DMS79 (cell line): ENCODE measurements around the gene COL23A1.
"Not testable (repeated sequence)": the region's sequence is repeated elsewhere in the genome, so short reads cannot be mapped to it uniquely, and the experiment has no call there.

Source experiments
- DNase-seq: peaks from one replicate; lab custom pipeline; 2025; lab: John Stamatoyannopoulos, UW

The COL23A1 gene

GRCh38 chr5:178302321-178302720 is 287.9 kb downstream of the COL23A1 start:
- DNase-seq = not testable (repeated sequence)

GRCh38 chr5:178301641-178302040 is 288.6 kb downstream of the COL23A1 start:
- no peak for DNase-seq

- no peak for DNase-seq
Measured at GRCh38 chr5:178298283-178298807, 291.8 kb downstream of the COL23A1 start.

- DNase-seq = no peak
Measured at GRCh38 chr5:178297751-178298150, 292.4 kb downstream of the COL23A1 start.

DNA sequence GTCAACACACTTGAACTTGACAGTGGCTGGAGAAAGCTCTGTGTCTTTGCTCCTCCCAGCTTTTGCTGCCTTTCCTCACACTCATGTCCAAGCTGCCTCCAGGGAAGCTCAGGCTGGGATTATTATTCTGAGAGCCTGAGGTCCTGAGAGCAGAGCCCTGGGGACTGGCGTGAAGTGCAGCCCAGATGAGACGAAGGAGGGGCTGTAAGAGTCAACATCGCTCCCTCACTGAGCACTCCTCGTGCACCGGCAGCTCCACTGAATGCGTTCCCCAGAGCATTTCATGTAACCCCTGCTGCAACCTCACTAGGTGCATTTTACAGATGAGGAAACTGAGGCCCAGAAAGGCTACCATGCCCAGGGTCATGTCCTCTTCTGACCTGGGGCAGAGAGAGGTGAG is 294.1 kb downstream of the COL23A1 start:
- DNase-seq = no peak

- no peak for DNase-seq
Measured at GRCh38 chr5:178295589-178295988, 294.6 kb downstream of the COL23A1 start.

- no peak for DNase-seq
Measured at GRCh38 chr5:178293815-178294214, 296.4 kb downstream of the COL23A1 start.

DNA sequence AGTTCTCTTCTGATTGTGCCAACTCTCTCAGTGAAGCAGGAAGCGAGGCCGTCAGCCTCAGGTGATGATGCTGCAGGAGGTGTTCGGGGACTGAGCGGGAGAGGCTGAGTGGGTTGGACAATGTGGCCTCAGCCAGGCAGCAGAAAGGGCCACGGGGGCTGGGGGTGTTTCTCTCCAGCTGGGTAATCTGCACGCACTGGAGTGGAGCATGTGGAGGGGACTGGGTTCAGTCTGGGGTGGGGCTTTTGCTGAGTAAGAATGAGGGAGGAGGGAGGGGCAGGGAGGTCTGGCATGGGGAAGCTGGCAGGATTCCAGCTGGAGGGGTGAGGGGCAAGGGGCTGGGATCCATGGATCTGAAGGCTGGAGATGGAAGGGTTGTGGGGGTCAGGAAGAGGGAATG is 296.8 kb downstream of the COL23A1 start:
- DNase-seq = no peak

- DNase-seq = no peak
Measured at GRCh38 chr5:178292826-178293205, 297.4 kb downstream of the COL23A1 start.

DNA sequence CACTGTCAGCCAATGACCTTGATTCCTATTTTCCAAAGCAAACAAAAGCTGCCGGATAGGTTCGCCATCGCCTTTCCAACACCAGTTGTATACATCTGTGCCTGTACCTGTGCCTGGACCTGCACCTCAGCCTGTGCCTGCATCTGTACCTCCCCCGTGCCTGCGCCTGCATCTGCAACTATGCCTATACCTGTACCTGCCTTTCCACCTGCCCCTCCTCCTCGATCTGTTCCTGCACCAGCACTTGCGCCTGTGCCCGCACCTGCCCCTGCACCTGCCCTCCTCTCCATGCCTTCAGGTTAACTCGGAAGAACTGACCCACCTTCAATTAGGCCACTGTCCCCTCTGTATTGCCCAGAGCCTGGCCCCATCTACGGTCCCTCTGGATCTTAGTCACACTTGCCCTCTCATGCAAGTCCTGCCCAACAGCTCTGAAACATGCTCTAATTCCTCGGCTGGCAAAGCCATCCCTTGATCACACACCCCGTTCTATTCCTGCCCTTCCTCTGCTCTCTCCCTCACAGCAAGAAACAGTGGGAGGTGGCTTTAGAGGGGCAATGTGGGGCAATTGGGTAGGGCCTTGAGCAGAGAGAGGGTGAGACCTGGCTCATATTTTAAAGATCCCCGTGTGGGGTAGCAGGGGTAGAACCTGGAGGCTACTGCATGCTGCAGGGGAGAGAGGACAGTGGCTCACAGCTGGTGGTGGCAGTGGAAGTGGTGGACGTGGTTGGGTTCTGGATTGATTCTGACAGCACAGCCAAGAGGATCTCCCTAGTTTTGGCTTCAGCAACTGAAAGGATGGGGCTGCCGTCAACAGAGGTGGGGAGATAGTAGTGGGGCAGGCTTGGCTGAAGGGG is 298.0 kb downstream of the COL23A1 start:
- no peak for DNase-seq

GRCh38 chr5:178291161-178291561 is 299.0 kb downstream of the COL23A1 start:
- no peak for DNase-seq

DNA sequence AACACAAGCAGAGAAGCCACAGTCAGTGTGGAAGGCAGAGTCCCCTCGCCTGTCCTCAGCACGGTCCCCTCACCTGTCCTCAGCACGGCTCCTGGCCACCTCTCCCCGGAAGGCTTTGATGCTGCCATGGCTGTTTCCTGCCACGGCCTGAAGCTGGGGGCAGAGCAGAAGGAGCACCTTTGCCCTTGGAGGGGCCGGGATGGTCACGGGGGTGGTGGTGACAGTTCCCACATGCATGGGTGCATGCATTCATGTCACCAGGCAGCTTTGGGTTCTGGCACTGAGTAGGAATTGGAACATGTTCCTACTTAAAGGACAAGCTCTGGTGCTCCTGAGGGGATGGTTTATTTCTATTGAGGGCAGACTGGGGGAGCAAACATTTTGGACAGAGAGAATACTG is 299.8 kb downstream of the COL23A1 start:
- no peak for DNase-seq

DNA sequence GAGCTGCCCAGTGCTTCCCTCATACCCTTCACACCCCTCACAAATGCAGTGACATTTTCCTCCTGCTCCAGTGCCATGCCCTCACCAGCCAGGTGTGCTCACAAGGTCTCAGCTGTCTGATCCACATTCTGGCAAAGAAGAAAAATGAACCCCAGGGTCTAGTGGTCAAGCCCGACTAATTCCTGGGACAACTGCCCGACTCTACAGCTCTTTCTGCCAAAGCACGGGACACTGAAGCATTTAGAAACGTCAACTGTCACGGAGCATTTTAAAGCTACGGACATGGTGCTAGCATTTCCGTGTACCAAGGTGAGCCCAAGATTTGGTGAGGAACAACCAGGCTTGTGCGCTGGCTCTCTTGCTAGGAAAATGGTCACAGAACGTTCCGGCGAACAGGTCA is 300.8 kb downstream of the COL23A1 start:
- DNase-seq = no peak

DNA sequence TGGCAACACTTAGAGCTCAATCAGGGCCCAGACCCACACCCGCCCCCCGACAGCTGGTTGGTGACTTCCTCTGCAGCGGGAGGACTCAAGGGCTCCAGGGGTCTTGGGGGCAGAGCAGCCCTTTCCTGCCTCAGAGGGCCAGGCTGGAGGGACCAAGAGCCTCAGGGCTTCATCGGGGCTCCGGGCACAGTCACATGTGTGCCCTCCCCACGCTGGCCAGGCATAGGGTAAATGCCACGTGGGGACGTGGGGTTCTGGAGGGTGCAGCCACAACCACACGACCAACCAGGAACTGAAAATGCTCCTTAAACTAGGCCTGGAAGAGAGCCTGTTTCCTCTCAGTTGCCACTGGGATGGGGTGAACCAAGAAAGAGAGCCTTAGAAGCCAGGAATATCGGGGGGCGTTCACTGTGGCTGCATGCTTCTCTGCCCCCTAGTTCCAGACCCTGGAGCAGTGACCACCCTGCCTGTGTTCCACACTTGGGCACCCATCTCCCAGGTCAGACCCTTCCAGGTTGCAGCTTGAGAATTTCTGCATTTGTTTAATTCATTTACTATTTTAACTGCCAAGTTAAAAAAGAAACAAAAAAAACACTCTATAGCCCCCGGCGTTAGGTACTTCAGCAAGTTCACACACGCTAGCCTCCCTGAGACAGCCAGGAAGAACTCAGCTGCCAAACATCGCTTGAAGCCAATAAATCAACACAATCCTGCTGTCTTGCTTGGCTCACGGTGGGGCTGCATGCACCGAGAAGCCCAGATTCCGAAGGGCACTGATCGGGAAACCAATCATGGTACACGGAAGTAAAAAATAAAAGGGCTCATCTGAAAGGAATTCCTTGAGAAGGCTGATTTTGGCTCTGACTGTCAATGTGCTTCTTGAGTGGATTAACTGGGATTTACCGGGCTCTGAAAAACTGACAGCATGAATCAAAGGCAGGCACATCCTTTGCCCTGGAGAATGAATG is 301.5 kb downstream of the COL23A1 start:
- DNase-seq = peak; percentile 63

DNA sequence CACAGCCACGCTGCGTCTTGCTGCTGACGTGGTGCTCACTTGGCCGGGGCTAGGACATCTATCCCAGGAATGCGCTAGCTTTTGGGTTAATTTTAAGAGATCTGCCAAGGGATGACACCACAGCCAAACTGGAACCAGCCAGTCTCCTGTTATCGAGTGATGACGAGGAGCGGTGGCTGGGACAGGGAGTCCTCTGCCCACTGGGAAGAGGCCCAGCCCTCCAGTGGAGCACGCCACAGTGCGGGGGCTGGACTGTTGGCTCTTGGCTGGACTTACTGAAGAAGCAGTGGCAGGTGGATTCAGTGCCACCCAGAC is 302.4 kb downstream of the COL23A1 start:
- no peak for DNase-seq

GRCh38 chr5:178287091-178287790 is 303.0 kb downstream of the COL23A1 start:
- DNase-seq = no peak

- DNase-seq = no peak
Measured at GRCh38 chr5:178286226-178287090, 303.7 kb downstream of the COL23A1 start.

DNA sequence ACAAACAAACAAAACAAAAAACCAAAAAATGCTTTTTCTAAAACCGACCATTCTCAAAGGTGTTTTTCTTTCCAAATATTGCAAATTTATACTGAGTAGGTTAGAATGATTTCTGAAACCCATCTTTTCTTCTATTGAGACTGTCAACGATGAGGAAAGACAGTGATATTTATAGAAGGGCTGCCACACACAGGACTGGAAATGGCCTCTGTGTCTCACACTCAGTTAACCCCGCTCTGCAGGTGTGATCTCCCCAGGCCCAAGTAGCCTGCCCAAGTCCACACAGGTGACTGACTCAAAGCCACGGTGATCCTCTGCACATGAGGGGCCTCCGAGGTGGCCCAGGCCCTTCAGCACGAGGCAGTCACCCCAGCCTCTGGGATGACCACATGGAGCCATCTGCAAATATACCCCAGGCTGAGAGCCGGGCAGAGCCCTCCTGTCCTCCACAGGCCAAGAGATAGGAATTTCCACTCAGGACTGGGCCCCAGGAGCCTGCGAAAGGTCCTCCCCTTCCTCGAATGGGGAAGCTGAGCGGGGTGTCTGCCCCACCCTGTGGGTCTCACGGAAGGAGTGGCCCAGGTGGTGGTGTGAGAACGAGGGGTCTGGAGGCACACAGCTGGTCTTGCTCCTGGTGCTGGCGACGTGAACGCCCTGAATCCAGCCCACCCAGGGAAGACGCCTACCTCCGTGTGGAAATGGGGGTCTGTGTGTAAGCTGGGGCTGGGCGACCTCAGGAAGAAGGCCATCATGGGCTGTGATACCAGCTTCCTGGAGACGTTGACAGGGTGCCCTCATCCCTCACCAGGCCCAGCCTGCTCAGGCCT is 304.6 kb downstream of the COL23A1 start:
- DNase-seq = no peak

DNA sequence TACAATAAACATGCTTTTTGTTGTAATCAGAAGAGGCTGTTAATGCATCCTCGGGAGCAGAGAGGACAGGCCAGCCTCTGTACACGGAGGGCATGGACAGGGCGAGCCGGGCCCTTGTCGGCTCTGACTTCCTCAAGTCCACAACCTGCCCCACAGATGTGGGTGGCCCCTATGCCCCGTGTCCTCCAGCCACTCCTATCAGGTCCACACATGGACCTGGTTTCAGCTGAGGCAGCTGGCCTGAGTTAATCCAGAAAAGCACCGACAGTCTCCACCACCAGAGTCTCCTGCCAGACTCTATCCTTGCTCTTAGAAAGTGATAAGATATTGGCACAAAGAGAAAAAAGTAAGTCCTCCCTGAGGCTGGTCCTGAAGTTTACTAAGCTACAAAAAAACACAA is 305.2 kb downstream of the COL23A1 start:
- DNase-seq = no peak

DNA sequence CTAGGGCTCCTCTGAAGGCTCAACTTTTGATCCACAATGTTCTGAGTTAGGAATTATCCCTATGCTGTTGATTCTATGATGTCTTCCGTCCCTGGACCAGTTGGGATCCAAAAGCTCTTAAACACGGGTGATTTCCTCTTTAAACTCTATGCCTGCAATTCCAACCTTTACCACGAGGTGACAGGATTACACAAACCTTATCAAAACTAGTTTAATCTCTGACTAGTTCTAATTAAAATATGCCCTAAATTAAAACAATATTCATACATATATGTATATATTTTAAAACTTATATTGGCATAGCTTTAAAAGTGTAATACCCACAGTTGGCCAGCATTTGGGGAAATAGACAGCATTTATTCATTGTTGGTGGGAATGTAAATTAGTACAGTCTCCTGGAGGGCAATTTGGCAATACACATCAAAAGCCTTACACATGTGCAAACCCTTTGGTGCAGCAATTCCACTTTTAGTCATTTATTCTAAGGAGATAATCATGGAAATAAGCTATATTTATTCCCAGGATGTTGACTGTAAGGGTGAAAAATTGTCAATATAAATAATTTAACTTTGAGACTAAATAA is 306.0 kb downstream of the COL23A1 start:
- no peak for DNase-seq
